ENCODE measurements around the gene LCN10.
A peak's percentile ranks its signal among the peaks of the same experiment; 100 is the strongest.

LCN10 gene

GRCh38 chr9:136718345-136719194 is 24.2 kb downstream of the LCN10 start:
- TF ChIP-seq CTCF (IDR thresholded peaks at IDR 0.05; ENCODE audit: low read length, missing control alignments) = no peak
- H3K4me3 ChIP-seq (replicated peaks; ENCODE audit: low read depth, low read length) = no peak overlapping the region
- no peak for DNase-seq (ENCODE audit: low read depth)

- no peak for TF ChIP-seq CTCF (IDR thresholded peaks at IDR 0.05; ENCODE audit: low read length, missing control alignments)
- H3K4me3 ChIP-seq (replicated peaks; ENCODE audit: low read depth, low read length) = no peak overlapping the region
- DNase-seq (ENCODE audit: low read depth) = no peak
These were observed 25.3 kb downstream of the LCN10 start for GRCh38 chr9:136717399-136717798.

DNA sequence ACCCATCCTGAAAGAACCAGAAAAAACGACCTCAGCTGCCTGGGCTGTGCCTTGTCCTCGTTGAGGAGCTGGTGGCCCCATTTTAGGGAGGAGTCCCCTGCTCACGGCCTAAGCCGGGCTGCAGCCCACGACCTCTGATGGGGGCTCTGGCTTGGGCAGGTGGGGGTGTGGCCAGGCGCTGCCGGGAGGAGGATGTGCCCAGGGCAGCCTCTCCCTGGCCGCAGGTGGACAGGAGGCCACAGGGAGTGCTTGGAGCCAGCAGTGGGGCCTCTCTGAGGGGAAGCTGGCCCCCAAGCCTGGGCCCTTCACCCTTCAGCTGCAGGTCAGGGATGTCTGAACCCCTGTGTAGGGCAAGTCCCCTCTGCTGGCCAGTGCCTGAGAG is 27.9 kb downstream of the LCN10 start:
- no peak overlapping the region for H3K4me3 ChIP-seq (replicated peaks; ENCODE audit: low read depth, low read length)
- DNase-seq (ENCODE audit: low read depth) = no peak
- no peak for TF ChIP-seq CTCF (IDR thresholded peaks at IDR 0.05; ENCODE audit: low read length, missing control alignments)

- TF ChIP-seq CTCF (IDR thresholded peaks at IDR 0.05; ENCODE audit: low read length, missing control alignments) = no peak
- H3K4me3 ChIP-seq (replicated peaks; ENCODE audit: low read depth, low read length) = peak overlapping the region; percentile 64
These were observed 28.4 kb downstream of the LCN10 start for GRCh38 chr9:136714096-136714892.

GRCh38 chr9:136713550-136713949 is 29.2 kb downstream of the LCN10 start:
- DNase-seq (ENCODE audit: low read depth) = no peak
- TF ChIP-seq CTCF (IDR thresholded peaks at IDR 0.05; ENCODE audit: low read length, missing control alignments) = no peak
- H3K4me3 ChIP-seq (replicated peaks; ENCODE audit: low read depth, low read length) = peak overlapping the region; percentile 64

More at GRCh38 chr9:136714096-136714892, 28.4 kb downstream of the LCN10 start:
- DNase-seq (ENCODE audit: low read depth) = peak; percentile 64

DNA sequence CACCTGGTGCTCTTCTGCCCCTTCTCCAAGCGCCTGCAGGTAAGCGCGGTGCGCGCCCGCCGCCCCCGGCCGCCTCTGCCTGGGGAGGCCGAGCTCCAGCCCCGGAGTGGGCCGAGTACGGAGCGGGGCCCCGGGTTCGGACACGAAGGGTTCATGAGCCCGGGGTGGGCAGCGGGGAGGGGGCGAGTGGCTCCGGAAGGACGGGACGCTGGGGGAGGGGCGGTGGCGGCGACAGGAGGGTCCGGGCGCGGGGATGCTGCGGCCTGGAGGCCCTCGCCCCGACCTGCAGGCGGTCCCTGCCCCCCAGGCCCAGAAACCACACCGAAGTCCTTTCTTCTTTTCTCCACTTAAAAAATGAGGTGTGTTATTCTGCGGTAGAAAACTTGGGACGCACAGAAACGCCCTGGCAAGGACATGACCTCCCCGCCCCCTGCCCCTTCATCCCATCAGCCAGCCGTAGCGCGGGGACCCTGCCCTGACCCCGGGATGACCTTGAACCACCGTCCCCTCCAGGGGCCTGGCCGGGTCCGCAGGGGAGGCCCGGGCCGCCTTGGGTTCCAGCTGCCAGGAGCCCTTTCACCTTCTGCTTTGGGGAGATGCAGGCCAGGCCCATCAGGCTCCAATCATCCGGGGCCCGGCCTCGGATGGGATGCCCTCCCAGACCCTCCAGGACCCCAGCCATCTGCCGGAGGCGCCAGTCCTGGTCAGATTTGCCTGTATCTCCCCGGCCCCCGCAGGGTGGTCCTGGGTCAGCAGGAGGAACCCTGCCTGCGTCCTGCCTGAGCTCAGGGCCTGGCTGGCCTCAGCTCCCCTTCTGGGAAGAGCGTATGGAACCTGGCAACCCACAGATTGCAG is 29.8 kb downstream of the LCN10 start:
- peak overlapping the region; percentile 64 for H3K4me3 ChIP-seq (replicated peaks; ENCODE audit: low read depth, low read length)
- no peak for TF ChIP-seq CTCF (IDR thresholded peaks at IDR 0.05; ENCODE audit: low read length, missing control alignments)
- DNase-seq (ENCODE audit: low read depth) = no peak

Measured in fibroblast of pulmonary artery (primary cell).